Upper lobe of left lung (tissue), 6 donors: ENCODE data around the gene NALCN. TPM values are rescaled to one million over a fixed set of nuclear protein-coding genes. Genes with fewer than 3 reads are reported as not detected.

ENCODE experiments used
- ATAC-seq, 2 donors: fragments of 200-7000 bp; cut with Tn5 transposase; one replicate each; pipeline ENCODE4 v1.9.1; 2022; ENCODE audit warnings: mild to moderate bottlenecking in 2 of 2, moderate library complexity in 2 of 2; ENCODE audit not compliant: low FRiP score in 2 of 2
- DNase-seq, 2 donors: peaks; one replicate each; pipeline ENCODE4 v3.0.0-alpha.2; 2019 to 2020
- H3K27ac ChIP-seq, 4 donors: fragments of 200-600 bp; sonication (generic); one replicate each; pipeline ENCODE4 v1.5.1; 2016 to 2019
- H3K27me3 ChIP-seq, 4 donors: fragments of 200-600 bp; sonication (generic); one replicate each; pipeline ENCODE4 v1.5.1; 2017 to 2019
- H3K36me3 ChIP-seq, 4 donors: fragments of 200-600 bp; sonication (generic); one replicate each; pipeline ENCODE4 v1.5.1; 2016 to 2019
- H3K4me1 ChIP-seq, 4 donors: fragments of 200-600 bp; sonication (generic); one replicate each; pipeline ENCODE4 v1.5.1; 2018 to 2019
- H3K4me3 ChIP-seq, 4 donors: fragments of 200-600 bp; sonication (generic); one replicate each; pipeline ENCODE4 v1.5.1; 2017 to 2019; ENCODE audit warnings: mild to moderate bottlenecking in 2 of 4, moderate library complexity in 1 of 4
- H3K9me3 ChIP-seq, 4 donors: fragments of 200-600 bp; sonication (generic); one replicate each; pipeline ENCODE4 v1.5.1; 2018 to 2019
- EP300 ChIP-seq, 4 donors: sonication (generic); formaldehyde crosslinking; IDR thresholded peaks; one replicate each; pipeline ENCODE4 v1.5.1; 2017; ENCODE audit warnings: antibody characterized with exemption in 4 of 4, control low read depth in 2 of 4
- POLR2A ChIP-seq, 4 donors: fragments of 450-650 bp; IDR thresholded peaks; one replicate each; pipeline ENCODE4 v1.5.1; 2016 to 2017; ENCODE audit warnings: antibody characterized with exemption in 4 of 4, mild to moderate bottlenecking in 2 of 4
- POLR2AphosphoS5 ChIP-seq, 2 donors: sonication (generic); formaldehyde crosslinking; IDR thresholded peaks; one replicate each; pipeline ENCODE4 v1.5.1; 2017; ENCODE audit warnings: antibody characterized with exemption in 2 of 2
- WGBS, 2 donors: methylation state at CpG; one replicate each; pipeline ENCODE4 v1.1.5; 2017 to 2018; 5-methylcytosine and 5-hydroxymethylcytosine counted together
- total RNA-seq, 6 donors: library from RNA; depleted of rRNA in 4 of 6; stranded (reverse); fragments of >200 nt in 4 of 6; gene quantifications; one replicate each; pipeline versions ENCODE4 v1.1.0 to v1.2.1, GENCODE V29; 2016 to 2021
- TF ChIP-seq, protein P1 (sequence below), 6 experiments: fragments of 450-650 bp in 4 of 6; fragments of 200-600 bp in 2 of 6; sonication (generic) in 2 of 6; IDR thresholded peaks; one replicate each; pipeline ENCODE4 v1.5.1; 2016 to 2019; ENCODE audit warnings: antibody characterized with exemption in 6 of 6
- donor health status: DM: no; HTN: no; CAD: no; lungs with moderate emphysema.
- donor health status: DM: no; HTN: yes; CAD: no; lungs with severe emphysema.

NALCN gene
- total RNA-seq, 6 donors from 2014 or later: under 0.01 to 1.8 (median 1.1) TPM

DNA sequence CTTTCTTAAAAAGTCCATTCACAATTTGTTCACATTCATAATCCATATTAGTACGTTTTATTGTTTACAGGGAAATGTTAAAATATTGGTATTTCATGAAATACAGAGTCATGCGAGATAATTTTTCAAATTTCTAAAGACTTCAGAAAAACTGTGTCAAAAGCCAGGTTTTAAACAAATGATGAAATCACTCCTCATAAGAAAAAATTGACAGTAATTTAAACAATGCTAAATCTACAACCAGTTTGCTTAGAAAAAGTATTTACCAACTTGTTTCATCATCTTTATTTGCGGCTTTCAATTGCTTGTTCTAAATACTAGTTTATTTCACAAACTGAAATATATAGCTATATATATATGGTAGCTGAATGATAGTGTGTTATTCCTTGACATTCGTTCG, 1.2 kb upstream of the NALCN start:
- Histone ChIP-seq H3K4me3 (no peak overlapping the region), H3K36me3 (no peaks in the 10 kb centered on the region), H3K4me1 (peaks cover 0 to 17% (median 7%) of the 10 kb centered on the region in 4 donors), H3K27ac (no peak overlapping the region), H3K9me3 (no peaks in the 10 kb centered on the region), H3K27me3 (peaks cover 0 to 15% (median 7%) of the 10 kb centered on the region in 4 donors)
- WGBS, 2 donors: 81 to 88% methylated on average over 5 of the region's 5 CpGs
- no peak for ATAC-seq
- no peak for DNase-seq
- no peak for TF ChIP-seq POLR2AphosphoS5 (IDR thresholded peaks at IDR 0.05)
- TF ChIP-seq, protein P1, sequence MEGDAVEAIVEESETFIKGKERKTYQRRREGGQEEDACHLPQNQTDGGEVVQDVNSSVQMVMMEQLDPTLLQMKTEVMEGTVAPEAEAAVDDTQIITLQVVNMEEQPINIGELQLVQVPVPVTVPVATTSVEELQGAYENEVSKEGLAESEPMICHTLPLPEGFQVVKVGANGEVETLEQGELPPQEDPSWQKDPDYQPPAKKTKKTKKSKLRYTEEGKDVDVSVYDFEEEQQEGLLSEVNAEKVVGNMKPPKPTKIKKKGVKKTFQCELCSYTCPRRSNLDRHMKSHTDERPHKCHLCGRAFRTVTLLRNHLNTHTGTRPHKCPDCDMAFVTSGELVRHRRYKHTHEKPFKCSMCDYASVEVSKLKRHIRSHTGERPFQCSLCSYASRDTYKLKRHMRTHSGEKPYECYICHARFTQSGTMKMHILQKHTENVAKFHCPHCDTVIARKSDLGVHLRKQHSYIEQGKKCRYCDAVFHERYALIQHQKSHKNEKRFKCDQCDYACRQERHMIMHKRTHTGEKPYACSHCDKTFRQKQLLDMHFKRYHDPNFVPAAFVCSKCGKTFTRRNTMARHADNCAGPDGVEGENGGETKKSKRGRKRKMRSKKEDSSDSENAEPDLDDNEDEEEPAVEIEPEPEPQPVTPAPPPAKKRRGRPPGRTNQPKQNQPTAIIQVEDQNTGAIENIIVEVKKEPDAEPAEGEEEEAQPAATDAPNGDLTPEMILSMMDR (IDR thresholded peaks at IDR 0.05): no peak

DNA sequence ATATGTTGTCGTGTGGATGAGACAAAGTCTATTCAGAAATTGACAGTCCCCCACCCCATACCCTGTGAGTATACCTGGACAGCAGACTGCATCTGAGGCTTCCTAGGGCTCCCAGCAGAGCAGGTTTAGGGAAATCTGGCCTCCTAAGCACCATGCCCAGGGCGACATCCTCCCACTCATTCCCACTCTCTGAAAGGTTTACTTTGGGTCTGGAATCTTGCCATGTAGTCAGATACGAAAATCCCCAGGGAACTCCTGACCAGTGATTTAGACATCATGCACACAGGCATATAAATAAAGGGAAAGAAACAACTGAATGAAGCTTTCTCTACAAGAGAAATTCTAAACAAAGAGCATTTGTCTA, 717 bp upstream of the NALCN start:
- Histone ChIP-seq H3K27ac (no peak overlapping the region), H3K4me3 (peak overlapping the region in 3 of 4 donors; percentile 48 to 54 (median 52)), H3K4me1 (peaks cover 0 to 17% (median 7%) of the 10 kb centered on the region in 4 donors), H3K9me3 (no peaks in the 10 kb centered on the region), H3K36me3 (no peaks in the 10 kb centered on the region), H3K27me3 (peaks cover 0 to 15% (median 7%) of the 10 kb centered on the region in 4 donors)
- peak in 1 of 2 donors; percentile 20 for ATAC-seq
- TF ChIP-seq, protein P1 (IDR thresholded peaks at IDR 0.05): no peak
- TF ChIP-seq EP300 (IDR thresholded peaks at IDR 0.05) (no peak), POLR2A (IDR thresholded peaks at IDR 0.05) (no peak), POLR2AphosphoS5 (IDR thresholded peaks at IDR 0.05) (no peak)
- no peak for DNase-seq
- WGBS, 2 donors: 13 to 29% methylated on average over 3 of the region's 3 CpGs

DNA sequence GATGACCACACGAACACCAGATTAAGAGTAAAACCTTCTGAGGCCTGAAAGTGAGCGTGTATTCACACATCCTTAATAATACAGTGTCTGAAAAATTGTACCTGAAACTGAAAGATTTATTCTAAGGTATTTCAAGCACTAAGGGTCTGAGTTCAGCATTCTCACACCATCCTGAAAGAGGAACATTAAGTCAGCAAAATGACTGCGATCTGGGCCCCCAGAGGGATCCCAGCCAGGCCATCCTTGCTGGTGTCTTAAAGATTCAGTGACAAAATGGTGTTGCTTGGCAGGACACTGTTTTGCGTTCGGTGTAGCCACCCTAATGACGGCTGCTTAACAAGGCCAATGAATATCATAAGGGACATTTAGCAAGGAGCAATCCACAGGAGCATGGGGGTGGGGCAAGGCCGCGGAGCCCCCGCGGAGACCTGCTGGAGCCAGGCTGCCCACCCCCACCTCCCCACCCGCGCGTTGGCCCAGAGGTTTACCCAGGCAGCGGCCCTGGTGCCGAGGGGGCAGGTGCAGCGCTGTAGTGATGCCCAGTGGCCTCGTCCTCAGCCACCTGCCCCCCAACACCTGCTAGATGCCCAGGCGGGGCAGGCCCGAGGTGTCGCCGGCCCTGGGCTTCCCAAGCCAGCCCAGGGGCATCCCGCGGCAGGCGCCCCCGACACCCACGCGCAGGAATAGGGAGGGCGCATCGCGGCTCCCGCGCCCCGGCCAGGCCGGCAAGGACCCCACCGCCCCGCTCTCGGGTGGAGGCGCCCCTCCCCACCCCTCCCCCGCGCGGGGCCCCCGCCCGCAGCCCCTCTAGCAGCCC, 742 bp downstream of the NALCN start:
- Histone ChIP-seq H3K9me3 (no peaks in the 10 kb centered on the region), H3K27me3 (peaks cover 0 to 15% (median 7%) of the 10 kb centered on the region in 4 donors), H3K36me3 (no peaks in the 10 kb centered on the region), H3K4me3 (peak overlapping the region; percentile 29 to 54 (median 50)), H3K4me1 (peaks cover 0 to 17% (median 7%) of the 10 kb centered on the region in 4 donors), H3K27ac (peak overlapping the region in 1 of 4 donors; percentile 42)
- ATAC-seq (peak in 1 of 2 donors; percentile 42), DNase-seq (no peak)
- TF ChIP-seq EP300 (IDR thresholded peaks at IDR 0.05) (no peak), POLR2AphosphoS5 (IDR thresholded peaks at IDR 0.05) (no peak), POLR2A (IDR thresholded peaks at IDR 0.05) (no peak)
- TF ChIP-seq, protein P1 (IDR thresholded peaks at IDR 0.05): no peak
- 22 to 67% methylated on average over 4 to 21 of the region's 43 CpGs for WGBS, 2 donors

DNA sequence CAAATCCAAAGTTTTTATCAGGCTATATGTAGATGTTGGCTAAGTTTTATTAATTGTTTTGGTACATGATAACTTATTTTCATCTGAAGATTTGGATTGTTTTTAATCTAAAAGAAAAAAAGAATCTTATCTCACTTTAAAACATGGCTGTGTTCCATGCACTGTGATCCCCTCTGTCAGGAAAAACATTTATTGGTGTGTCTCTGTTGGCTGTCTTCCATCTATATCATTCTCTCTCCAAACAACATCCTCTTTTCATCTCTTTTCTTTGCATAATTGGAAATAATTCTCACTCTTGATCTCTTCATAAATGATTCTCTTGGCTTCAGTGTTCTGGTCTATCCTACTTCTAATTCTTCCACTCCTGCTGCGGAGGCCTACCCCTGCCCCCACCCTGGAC, 4.2 kb downstream of the NALCN start:
- WGBS, 2 donors: 90 to 97% methylated on average over 1 of the region's 1 CpG

More for the DNA sequence above, 4.2 kb downstream of the NALCN start:
- no peaks in the 10 kb centered on the region for H3K36me3 ChIP-seq
- ATAC-seq: no peak
- H3K27me3 ChIP-seq: peaks cover 0 to 15% (median 7%) of the 10 kb centered on the region in 4 donors
- H3K9me3 ChIP-seq: no peaks in the 10 kb centered on the region
- H3K4me3 ChIP-seq: no peak overlapping the region
- TF ChIP-seq EP300 (IDR thresholded peaks at IDR 0.05) (no peak), POLR2A (IDR thresholded peaks at IDR 0.05) (no peak), POLR2AphosphoS5 (IDR thresholded peaks at IDR 0.05) (no peak)
- TF ChIP-seq, protein P1 (IDR thresholded peaks at IDR 0.05): no peak
- peaks cover 0 to 17% (median 7%) of the 10 kb centered on the region in 4 donors for H3K4me1 ChIP-seq
- no peak overlapping the region for H3K27ac ChIP-seq
- no peak for DNase-seq
